CD4-positive, alpha-beta T cell treated with Interleukin-2 at 100 ng/mL for 4 hours (primary cell): ENCODE data around the gene MAFG.
"Not testable (repeated sequence)": the region's sequence is repeated elsewhere in the genome, so short reads cannot be mapped to it uniquely, and the experiment has no call there.

Experiments used
- DNase-seq: peaks from one replicate; pipeline ENCODE4 v3.0.0-alpha.2; 2020; ENCODE audit warnings: low spot score

The MAFG gene

DNA sequence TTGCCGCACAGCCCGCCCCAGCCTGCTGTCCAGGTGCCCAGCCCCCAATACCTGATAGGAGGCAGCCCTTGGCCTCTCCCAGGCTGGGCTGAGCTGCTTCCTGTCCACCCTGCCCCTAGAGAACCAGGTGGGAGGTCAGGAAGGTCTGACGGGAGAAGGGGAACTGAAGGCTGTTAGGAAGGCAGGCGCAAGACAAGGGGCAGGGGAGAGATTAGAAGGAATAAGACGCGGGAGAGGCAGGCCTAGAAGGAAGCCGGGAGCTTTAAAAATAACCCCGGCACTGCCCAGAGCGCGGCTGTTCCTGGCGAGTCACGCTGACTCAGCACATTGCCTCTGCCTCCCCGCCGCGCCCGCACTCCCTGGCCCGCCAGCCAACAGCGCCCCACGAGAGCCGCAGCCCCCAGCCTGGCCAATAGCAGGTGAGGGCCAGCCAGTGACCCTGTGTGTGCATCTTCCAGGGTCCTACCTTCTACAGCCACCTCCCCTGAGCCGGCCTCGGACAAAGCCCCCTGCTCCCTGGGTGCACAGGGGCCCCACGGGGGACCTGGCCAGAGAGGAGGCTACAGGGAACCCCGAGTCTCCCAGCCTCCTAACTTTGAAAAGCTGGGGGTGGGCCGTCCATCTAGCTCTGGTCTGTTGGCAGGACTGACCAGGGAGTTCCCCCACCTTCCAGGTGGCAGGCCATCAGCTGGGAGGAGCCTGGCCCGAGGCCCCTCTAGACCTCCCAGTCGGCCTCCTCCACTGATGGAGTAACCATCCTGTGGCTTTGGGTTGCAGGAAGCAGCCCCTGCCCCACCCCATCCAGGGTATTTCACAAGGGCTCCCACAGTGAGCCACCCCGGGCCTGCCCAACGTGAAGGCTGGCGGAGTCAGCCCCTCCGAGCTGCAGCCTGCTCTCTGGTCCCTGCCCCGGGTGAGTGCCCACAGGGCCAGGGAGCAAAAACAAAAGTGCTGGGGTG lies 4.0 kb downstream of the MAFG start:
- no peak for DNase-seq

- no peak for DNase-seq
These were observed 4.8 kb downstream of the MAFG start for GRCh38 chr17:81922566-81923301.

- DNase-seq, result no peak
These were observed 5.5 kb downstream of the MAFG start for GRCh38 chr17:81921996-81922565.

DNA sequence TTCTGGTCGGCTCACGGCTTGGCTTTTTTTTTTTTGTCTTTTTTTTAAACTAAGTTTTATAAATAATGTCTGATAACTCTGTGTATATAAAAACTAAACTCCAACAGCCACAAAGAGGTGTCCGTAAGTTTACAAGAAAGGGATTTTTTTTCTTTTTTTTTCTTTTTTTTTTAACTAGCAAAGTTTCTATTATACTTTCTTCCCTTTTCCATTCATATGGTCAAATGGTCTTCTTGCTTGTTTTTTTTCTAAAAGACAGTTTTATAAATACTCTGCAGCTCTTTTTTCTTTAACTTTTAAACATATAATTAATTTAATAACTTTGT lies 6.0 kb downstream of the MAFG start:
- no peak for DNase-seq

- no peak for DNase-seq
These were observed 6.7 kb downstream of the MAFG start for GRCh38 chr17:81920612-81921536.

- no peak for DNase-seq
These were observed 8.5 kb downstream of the MAFG start for GRCh38 chr17:81918832-81919545.

- DNase-seq, result not testable (repeated sequence)
These were observed 9.2 kb downstream of the MAFG start for GRCh38 chr17:81918333-81918669.

DNA sequence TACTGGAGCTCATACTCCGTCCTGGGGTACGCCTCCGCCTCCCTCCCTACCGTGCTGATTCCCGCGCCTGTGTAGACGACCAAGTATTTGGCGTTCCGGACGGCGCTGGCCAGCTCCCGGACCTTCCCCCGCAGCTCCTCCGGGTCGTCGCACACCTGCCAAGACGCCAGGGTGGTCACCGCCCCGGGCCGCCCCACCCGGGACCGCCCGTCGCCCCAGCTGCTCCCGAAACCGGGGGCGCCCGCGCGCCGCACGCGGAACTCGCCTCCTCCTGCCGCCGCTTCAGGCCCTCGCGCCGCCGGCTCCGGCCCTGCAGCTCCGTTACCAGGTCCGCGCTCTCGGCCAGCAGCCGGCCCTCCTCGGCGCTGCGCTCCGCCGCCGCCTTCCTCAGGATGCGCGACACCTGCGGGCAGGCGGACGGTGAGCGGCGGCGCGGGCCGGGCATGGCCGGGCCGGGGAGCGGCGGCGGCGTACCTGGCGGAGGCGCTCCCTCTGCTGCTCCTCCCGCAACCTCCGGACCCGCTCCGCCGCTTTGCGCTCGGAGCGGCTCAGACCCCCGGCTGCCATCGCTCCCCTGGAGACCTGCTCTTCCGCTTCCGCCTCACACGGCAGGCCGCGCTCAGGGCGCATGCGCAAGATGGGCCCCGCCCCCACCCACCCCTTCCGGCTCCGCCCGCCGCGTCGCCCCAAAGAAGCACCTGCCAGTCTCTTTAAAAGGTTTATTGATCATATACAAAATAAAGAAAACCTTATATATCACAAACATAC lies 9.8 kb downstream of the MAFG start, which contains the start of gene SIRT7:
TSS of gene SIRT7 (minus strand) at position 612 of the 768 bp plus-strand sequence. CDS start at position 567, 45 bp downstream.
- DNase-seq, result peak; percentile 84

- DNase-seq, result no peak
These were observed 11.1 kb downstream of the MAFG start for GRCh38 chr17:81916234-81917001.

DNA sequence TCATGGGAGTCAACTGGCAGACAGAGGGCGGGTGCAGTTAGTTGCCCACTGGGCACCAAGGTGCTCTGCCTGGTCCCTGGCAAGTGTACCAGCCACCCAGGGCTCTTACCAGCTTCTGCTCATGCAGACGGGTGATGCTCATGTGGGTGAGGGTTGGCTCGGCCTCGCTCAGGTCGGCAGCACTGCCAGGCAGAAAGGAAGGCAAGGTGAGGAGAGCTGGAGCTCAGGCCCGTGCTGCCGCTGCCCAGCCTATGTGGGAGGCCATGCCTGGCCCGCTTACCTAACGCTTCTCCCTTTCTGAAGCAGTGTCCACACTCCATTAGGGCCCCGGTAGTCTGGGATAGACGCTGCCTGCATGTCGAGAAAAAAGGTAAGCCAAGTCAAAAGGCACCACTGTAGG lies 12.2 kb downstream of the MAFG start:
- DNase-seq, result no peak

GRCh38 chr17:81914103-81914850 lies 13.3 kb downstream of the MAFG start:
- no peak for DNase-seq

DNA sequence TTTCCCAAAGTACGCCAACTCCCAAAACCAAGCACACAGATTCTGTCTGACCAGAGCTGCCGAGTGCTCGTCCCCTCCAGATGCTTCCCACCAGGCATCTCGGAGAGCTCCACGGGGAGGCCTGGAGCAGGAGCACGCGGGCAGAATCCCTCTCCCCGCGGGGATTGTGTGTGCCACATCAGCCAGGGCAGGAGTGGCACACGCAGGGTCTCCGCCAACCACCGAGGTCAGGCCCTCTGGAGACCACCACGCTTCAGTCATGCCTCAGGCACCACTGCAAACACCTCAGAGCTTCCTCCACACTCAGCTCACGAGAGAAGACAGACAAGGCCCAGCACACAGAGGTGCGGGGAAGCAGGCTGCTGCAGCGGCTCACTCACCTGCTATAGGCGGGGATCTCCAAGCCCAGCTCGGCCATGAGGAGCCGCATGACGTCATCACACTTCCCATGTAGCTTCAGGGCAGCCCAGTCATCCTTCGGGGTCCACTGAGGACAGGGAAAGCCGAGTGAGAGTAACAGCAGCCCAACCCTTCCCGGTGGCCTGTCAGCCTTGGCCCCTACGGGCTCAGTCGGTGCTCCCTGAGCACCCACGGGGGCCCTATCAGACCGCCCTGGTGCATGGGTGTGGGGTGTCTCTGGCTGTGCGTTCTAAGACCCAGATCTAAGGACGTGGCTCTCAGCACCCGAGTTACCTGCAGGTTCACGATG lies 14.0 kb downstream of the MAFG start:
- no peak for DNase-seq

- no peak for DNase-seq
These were observed 14.9 kb downstream of the MAFG start for GRCh38 chr17:81912441-81913309.

DNA sequence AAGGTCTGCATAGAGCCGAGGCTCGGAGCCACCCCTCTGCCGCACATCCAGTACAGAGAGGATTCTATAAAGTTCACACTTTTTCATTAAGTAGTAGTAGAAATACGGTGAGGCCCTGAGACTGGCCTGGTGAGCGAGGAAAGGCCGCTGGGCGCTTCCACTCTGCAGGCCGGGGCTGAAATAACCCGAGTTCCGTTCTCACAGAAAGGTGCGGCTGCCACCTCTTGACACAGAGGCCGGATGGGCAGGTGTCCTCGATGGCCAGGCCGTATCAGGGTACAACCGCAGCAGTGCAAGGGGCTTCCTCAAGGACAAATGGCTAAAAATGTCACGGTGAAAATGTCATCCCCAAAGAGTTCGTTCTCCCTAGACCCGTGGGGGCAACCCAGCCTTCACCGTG lies 15.6 kb downstream of the MAFG start:
- DNase-seq, result no peak

DNA sequence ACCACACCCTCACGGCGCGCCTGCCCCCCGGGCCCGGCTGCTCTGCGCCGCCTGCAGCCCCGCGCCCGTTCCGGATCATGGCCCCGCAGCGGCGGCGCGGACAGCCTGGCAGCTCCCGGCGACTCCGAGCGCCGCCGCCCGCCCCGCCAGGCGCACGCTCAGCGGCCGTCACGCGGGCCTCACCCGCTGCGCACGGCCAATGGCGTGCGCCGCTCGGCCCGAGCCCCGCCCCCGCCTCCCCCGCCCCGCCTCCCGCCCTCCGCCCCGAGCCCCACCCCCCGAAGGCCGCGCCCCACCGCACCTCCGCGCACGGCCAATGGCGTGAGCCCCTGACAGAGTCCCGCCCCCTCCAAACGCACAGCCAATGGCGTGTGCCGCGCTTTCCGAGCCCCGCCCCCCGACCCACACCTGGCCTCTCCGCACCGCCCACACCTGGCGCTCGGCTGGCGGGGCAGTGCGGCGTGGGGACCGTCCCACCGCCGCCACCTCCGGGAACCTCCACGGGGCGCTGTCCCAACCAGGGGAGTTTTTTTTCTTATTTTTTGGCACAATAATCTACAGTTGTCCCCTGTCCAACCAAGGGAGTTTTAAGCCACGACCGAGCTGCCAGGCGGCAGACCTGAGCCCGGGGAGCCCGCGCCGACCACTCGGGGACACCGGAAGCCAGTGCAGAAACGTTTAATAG lies 16.1 kb downstream of the MAFG start, which contains the start of gene PCYT2:
TSS of gene PCYT2 (minus strand) at position 123 of the 685 bp plus-strand sequence. CDS start at position 79, 44 bp downstream.
- DNase-seq, result peak; percentile 93

DNA sequence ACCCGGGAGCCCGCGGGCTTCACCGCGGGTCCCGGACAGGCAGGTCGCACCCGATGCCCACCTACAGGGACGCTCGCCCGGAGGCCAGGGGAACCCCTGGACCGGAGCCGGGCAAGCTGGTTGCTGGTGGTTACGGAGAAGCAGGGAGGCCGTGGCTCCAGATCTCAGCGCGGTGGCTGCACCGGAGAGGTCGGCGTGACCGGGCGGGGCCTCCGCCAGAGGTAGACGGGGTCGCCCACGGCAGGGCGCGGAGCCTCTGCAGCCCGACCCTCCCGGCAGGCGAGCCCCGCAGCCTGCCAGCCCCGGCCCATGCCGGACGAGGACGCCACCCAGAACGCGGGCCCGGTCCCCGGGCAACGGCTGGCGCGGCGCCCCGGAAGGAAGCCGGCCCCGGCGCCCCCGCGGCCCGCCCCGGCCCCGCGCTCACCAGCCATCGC lies 16.7 kb downstream of the MAFG start:
- no peak for DNase-seq
